ENCODE results near the gene PRDX2. TPM values are rescaled to one million over a fixed set of nuclear protein-coding genes. Genes with fewer than 3 reads are reported as not detected.

The PRDX2 gene
- polyA plus RNA-seq, 3 donors = 40.0 to 71.5 (median 46.7) TPM

DNA sequence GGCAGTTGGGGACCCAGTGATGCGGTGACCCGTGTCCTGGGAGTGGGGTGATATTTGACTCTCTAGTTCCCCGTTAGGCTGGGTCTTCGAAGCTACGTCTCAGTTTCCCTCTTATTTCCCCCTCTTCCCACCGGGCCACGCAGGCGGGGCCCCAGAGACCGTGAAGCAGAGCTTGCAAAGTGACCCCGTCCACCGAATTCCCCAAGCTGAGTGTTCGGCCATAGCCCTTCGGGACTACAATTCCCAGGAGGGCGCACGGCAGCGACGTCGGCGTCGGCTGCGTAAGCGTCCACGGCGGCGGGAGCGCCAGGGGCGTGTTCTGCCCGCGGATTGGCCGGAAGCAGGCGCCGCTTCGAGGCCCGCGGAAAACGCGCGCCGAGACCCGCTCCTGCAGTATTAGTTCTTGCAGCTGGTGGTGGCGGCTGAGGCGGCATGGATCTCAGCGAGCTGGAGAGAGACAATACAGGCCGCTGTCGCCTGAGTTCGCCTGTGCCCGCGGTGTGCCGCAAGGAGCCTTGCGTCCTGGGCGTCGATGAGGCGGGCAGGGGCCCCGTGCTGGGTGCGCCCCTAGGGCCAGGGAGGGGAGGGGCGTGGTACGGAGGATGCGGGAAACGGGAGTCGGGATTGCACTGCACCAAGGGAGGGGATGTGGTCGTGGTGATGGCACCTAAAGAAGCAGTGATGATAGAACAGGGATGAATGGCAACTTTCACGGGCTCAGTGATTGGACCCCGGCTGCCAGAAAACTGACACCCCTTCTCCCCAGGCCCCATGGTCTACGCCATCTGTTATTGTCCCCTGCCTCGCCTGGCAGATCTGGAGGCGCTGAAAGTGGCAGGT lies 4.9 kb upstream of the PRDX2 start, which contains the start of gene RNASEH2A:
Gene RNASEH2A (plus strand): TSS at position 343 of the 840 bp plus-strand sequence. CDS start 90 bp downstream, at position 433.
- no peak for TF ChIP-seq CTCF (IDR thresholded peaks at IDR 0.05)
- Histone ChIP-seq H4K20me1 (ENCODE audit: insufficient read depth, low read length) (no peaks in the 10 kb centered on the region), H3K4me3 (replicated peaks in 1 of 3; ENCODE audit: low read depth in 2 of 3, low read length in 3 of 3) (peak within 1 kb of the TSS; percentile 61 to 77 (median 63)), H3K4me2 (replicated peaks; ENCODE audit: extremely low read depth, low read length, poor library complexity, severe bottlenecking) (peak within 1 kb of the TSS; percentile 86), H3K27ac (ENCODE audit: low read depth in 1 of 2, low read length in 2 of 2) (peak within 1 kb of the TSS; percentile 2 to 36), H3K36me3 (replicated peaks in 1 of 2; ENCODE audit: control insufficient read depth in 1 of 2, insufficient read depth in 2 of 2, low read length in 2 of 2) (no peaks in the 10 kb centered on the region), H3K4me1 (ENCODE audit: control insufficient read depth in 1 of 2, insufficient read depth in 2 of 2, low read length in 2 of 2) (peaks cover 20 to 26% of the 10 kb centered on the region in 2 donors), H3K9ac (ENCODE audit: insufficient read depth, low read length, poor library complexity, severe bottlenecking) (peak within 1 kb of the TSS; percentile 63), H3K9me3 (replicated peaks in 1 of 2; ENCODE audit: control insufficient read depth in 1 of 2, insufficient read depth in 1 of 2, low read length in 2 of 2) (no peaks in the 10 kb centered on the region), H2AFZ (ENCODE audit: insufficient read depth, low read depth, low read length, poor library complexity, severe bottlenecking) (peak within 1 kb of the TSS; percentile 98), H3K27me3 (ENCODE audit: control insufficient read depth in 2 of 2, insufficient read depth in 2 of 2, low read length in 2 of 2) (peaks cover 4 to 18% of the 10 kb centered on the region in 2 donors), H3K79me2 (ENCODE audit: insufficient read depth, low read length) (peaks cover 7% of the 10 kb centered on the region)
- H3K4me1 Mint-ChIP-seq = peaks cover 23% of the 10 kb centered on the region
- intact Hi-C loops (cut with micrococcal nuclease) = loop anchor here in 1 of 2 donors (5.0 kb wide), 1 partner anchor 36 kb away; no protein-coding TSS in a partner anchor
- H3K36me3 Mint-ChIP-seq = peaks cover 11 to 18% of the 10 kb centered on the region in 2 donors
- peak within 1 kb of the TSS; percentile 83 to 92 for H3K4me3 Mint-ChIP-seq
- peaks cover 0 to 4% (median 0%) of the 10 kb centered on the region in 7 donors for H3K9me3 Mint-ChIP-seq
- peaks cover 10 to 18% (median 14%) of the 10 kb centered on the region in 3 donors for H3K27me3 Mint-ChIP-seq (ENCODE audit: low read depth in 3 of 3)
- WGBS (ENCODE audit: insufficient coverage) = 1% methylated on average over 50 of the region's 66 CpGs
- peak; percentile 82 to 89 (median 86) for DNase-seq
- peak within 1 kb of the TSS; percentile 69 to 90 (median 79) for H3K27ac Mint-ChIP-seq

GRCh38 chr19:12804051-12804450 lies 2.5 kb upstream of the PRDX2 start:
- Histone ChIP-seq H3K27me3 (ENCODE audit: control insufficient read depth in 2 of 2, insufficient read depth in 2 of 2, low read length in 2 of 2) (peaks cover 4 to 34% of the 10 kb centered on the region in 2 donors), H3K36me3 (replicated peaks in 1 of 2; ENCODE audit: control insufficient read depth in 1 of 2, insufficient read depth in 2 of 2, low read length in 2 of 2) (no peaks in the 10 kb centered on the region), H2AFZ (ENCODE audit: insufficient read depth, low read depth, low read length, poor library complexity, severe bottlenecking) (no peak overlapping the region), H3K79me2 (ENCODE audit: insufficient read depth, low read length) (peaks cover 7% of the 10 kb centered on the region), H3K4me2 (replicated peaks; ENCODE audit: extremely low read depth, low read length, poor library complexity, severe bottlenecking) (no peak overlapping the region), H3K9ac (ENCODE audit: insufficient read depth, low read length, poor library complexity, severe bottlenecking) (no peak overlapping the region), H3K4me1 (ENCODE audit: control insufficient read depth in 1 of 2, insufficient read depth in 2 of 2, low read length in 2 of 2) (peaks cover 29 to 40% of the 10 kb centered on the region in 2 donors), H3K9me3 (replicated peaks in 1 of 2; ENCODE audit: control insufficient read depth in 1 of 2, insufficient read depth in 1 of 2, low read length in 2 of 2) (no peaks in the 10 kb centered on the region), H3K27ac (ENCODE audit: low read depth in 1 of 2, low read length in 2 of 2) (no peak overlapping the region), H4K20me1 (ENCODE audit: insufficient read depth, low read length) (no peaks in the 10 kb centered on the region), H3K4me3 (replicated peaks in 1 of 3; ENCODE audit: low read depth in 2 of 3, low read length in 3 of 3) (no peak overlapping the region)
- TF ChIP-seq CTCF (IDR thresholded peaks at IDR 0.05) = no peak
- peaks cover 0 to 6% (median 0%) of the 10 kb centered on the region in 7 donors for H3K9me3 Mint-ChIP-seq
- H3K36me3 Mint-ChIP-seq = peaks cover 12 to 23% of the 10 kb centered on the region in 2 donors
- DNase-seq = no peak
- H3K27me3 Mint-ChIP-seq (ENCODE audit: low read depth in 3 of 3) = peaks cover 14 to 31% (median 25%) of the 10 kb centered on the region in 3 donors
- peaks cover 32% of the 10 kb centered on the region for H3K4me1 Mint-ChIP-seq
- WGBS (ENCODE audit: insufficient coverage) = 96% methylated on average over 25 of the region's 26 CpGs
- no peak overlapping the region for H3K4me3 Mint-ChIP-seq
- no peak overlapping the region for H3K27ac Mint-ChIP-seq
- intact Hi-C loops (cut with micrococcal nuclease) = no loop called here

Measured in CD14-positive monocyte (primary cell).